ENCODE measurements around the gene NXNL1. TPM values are rescaled to one million over a fixed set of nuclear protein-coding genes. Genes with fewer than 3 reads are reported as not detected.
A peak's percentile ranks its signal among the peaks of the same experiment; 100 is the strongest.
"Not testable (repeated sequence)": the region's sequence is repeated elsewhere in the genome, so short reads cannot be mapped to it uniquely, and the experiment has no call there.

The NXNL1 gene
- total and polyA plus RNA-seq, 4 donors: not detected

DNA sequence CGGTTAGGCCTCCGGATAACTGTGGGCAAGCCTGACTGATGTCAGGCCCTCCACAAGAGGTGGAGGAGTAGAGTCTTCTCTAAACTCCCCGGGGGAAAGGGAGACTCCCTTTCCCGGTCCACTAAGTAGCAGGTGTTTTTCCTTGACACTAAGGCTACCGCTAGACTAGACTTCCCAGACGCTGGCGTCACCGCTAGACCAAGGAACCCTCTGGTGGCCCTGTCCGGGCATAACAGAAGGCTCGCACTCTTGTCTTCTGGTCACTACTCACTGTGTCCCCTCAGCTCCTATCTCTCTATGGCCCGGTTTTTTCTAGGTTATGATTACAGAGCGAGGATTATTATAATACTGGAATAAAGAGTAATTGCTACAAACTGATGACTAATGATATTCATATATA is 38.3 kb upstream of the NXNL1 start:
- H3K9me3 ChIP-seq (ENCODE audit: control insufficient read depth, insufficient read depth, low read length); H3K27me3 ChIP-seq (ENCODE audit: control insufficient read depth, insufficient read depth, low read length); H3K4me3 ChIP-seq (ENCODE audit: low read depth, low read length); H3K27ac ChIP-seq (ENCODE audit: low read depth, low read length); DNase-seq (ENCODE audit: low read depth in 4 of 6, low spot score in 6 of 6): not testable (repeated sequence)
- WGBS (ENCODE audit: insufficient coverage): 54% methylated on average over 6 of the region's 12 CpGs
- H3K4me1 ChIP-seq (ENCODE audit: control insufficient read depth, insufficient read depth, low read length): peaks cover 26% of the 10 kb centered on the region
- H3K36me3 ChIP-seq (ENCODE audit: control insufficient read depth, insufficient read depth, low read length): peaks cover 39% of the 10 kb centered on the region

DNA sequence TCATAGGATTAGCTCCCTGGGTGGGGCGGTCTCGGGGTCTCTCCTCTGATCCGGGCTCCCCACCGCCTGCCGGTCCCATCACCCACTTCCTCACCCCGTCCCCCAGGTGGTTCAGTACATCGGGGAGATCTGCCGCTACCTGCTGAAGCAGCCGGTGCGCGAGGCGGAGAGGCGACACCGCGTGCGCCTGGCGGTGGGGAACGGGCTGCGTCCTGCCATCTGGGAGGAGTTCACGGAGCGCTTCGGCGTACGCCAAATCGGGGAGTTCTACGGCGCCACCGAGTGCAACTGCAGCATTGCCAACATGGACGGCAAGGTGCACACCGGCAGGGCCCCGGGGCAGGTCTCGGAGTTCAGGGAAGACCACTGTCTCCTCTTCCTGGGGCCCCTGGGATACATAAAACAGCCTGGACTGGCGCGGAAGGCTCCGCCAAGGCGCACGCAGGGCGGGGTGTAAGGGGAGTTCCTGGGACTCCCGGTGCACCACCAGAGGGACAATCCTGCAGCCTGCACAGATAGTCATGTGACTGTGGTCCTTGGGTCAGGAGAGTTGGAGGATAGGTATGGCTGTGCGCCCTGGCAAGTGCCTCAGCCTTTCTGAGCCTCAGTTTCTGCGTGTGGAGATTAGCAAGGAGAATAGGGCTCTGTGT is 36.5 kb upstream of the NXNL1 start:
- no peak overlapping the region for H3K27ac ChIP-seq (ENCODE audit: low read depth, low read length)

DNA sequence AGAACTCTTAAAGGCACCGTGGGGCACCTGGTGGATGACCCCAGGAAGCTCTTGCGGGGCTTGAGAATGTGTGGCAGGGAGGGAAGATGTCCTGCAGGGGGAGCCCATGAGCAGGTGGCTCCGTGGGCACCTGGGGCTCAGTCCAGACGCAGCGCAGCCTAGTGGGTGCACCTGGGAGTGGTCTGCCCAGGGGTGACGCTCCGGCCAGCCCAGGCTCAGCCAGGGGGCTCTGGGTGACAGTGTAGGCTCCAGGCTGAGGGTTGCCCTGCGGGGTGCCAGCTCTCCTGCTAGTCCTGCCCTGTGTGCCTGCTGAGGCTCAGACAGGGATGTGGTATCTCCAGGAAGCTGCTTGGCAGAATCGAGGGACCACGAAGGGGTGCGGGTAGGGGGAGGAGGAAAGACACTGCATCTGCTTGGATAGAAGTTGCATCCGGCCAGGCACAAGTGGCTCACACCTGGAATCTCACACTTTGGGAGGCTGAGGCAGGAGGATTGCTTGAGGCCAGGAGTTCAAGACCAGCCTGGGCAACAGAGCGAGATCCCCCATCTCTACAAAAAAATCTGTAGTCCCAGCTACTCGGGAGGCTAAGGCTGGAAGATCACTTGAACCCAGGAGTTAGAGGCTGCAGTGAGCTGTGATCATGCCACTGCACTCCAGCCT is 35.7 kb upstream of the NXNL1 start:
- Histone ChIP-seq H3K36me3 (ENCODE audit: control insufficient read depth, insufficient read depth, low read length) (peaks cover 41% of the 10 kb centered on the region), H3K9me3 (ENCODE audit: control insufficient read depth, insufficient read depth, low read length) (no peaks in the 10 kb centered on the region), H3K27me3 (ENCODE audit: control insufficient read depth, insufficient read depth, low read length) (no peaks in the 10 kb centered on the region), H3K4me3 (ENCODE audit: low read depth, low read length) (no peak overlapping the region), H3K4me1 (ENCODE audit: control insufficient read depth, insufficient read depth, low read length) (peaks cover 28% of the 10 kb centered on the region), H3K27ac (ENCODE audit: low read depth, low read length) (no peak overlapping the region)
- DNase-seq (ENCODE audit: low read depth in 4 of 6, low spot score in 6 of 6): peak in 2 of 6 donors; percentile 32 to 54
- WGBS (ENCODE audit: insufficient coverage): 39% methylated on average over 13 of the region's 14 CpGs

More for the DNA sequence above, 36.5 kb upstream of the NXNL1 start:
- no peaks in the 10 kb centered on the region for H3K27me3 ChIP-seq (ENCODE audit: control insufficient read depth, insufficient read depth, low read length)
- peaks cover 39% of the 10 kb centered on the region for H3K36me3 ChIP-seq (ENCODE audit: control insufficient read depth, insufficient read depth, low read length)
- no peak for DNase-seq (ENCODE audit: low read depth in 4 of 6, low spot score in 6 of 6)
- peaks cover 26% of the 10 kb centered on the region for H3K4me1 ChIP-seq (ENCODE audit: control insufficient read depth, insufficient read depth, low read length)
- no peaks in the 10 kb centered on the region for H3K9me3 ChIP-seq (ENCODE audit: control insufficient read depth, insufficient read depth, low read length)
- 41% methylated on average over 39 of the region's 41 CpGs for WGBS (ENCODE audit: insufficient coverage)
- no peak overlapping the region for H3K4me3 ChIP-seq (ENCODE audit: low read depth, low read length)

DNA sequence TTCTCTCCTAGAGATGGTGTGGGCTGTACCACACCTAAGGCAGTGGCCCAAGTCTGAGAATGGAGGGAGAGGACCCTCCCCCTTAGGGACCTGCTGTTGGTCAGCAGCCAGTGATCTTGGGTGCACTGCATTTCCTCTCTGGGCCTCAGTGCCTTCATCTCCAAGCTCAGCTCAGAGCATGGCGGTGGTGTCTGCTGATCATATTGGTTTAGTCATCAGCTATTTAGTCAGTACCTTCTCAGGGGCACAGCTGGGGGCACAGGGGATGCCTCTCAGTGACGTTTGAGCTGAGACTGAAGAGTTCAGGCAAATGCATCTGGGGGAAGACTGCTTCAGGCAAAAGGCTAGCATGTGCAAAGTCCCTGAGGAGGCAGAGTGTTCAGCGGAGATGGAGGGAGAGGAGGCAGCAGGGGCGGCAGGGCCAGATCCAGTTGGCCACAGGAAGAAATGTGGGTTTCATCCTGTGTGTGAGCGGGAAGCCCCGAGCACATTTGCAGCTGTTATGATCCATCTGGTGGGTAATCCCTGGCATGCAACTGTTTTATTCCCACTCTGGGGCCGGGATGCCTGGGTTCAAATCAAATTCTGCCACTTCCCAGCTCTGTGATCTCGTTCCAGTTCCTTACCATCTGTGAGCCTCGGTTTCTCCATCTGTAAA is 35.0 kb upstream of the NXNL1 start:
- no peak overlapping the region for H3K27ac ChIP-seq (ENCODE audit: low read depth, low read length)

DNA sequence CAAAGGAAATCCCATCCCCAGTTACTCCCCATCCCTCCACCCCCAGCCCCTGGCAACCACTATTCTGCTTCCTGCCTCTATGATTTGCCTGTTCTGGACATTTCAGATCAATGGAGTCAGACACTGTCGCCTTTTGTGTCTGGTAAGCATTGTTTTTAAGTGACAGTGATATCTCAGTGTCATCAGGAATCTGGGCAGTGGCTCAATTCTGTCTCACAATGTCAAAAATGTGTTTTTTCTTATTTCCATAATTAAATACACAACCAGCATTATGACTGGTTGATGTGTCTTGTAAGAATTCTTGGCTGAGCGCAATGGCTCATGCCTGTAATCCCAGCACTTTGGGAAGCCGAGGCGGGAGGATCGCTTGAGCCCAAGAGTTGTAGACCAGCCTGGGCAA is 30.6 kb upstream of the NXNL1 start:
- no CpG with 5 or more reads among the region's 5 CpGs for WGBS (ENCODE audit: insufficient coverage)
- no peaks in the 10 kb centered on the region for H3K9me3 ChIP-seq (ENCODE audit: control insufficient read depth, insufficient read depth, low read length)
- H3K27me3 ChIP-seq (ENCODE audit: control insufficient read depth, insufficient read depth, low read length): no peaks in the 10 kb centered on the region
- H3K27ac ChIP-seq (ENCODE audit: low read depth, low read length): no peak overlapping the region
- peaks cover 47% of the 10 kb centered on the region for H3K36me3 ChIP-seq (ENCODE audit: control insufficient read depth, insufficient read depth, low read length)
- H3K4me1 ChIP-seq (ENCODE audit: control insufficient read depth, insufficient read depth, low read length): peaks cover 17% of the 10 kb centered on the region
- DNase-seq (ENCODE audit: low read depth in 4 of 6, low spot score in 6 of 6): no peak
- H3K4me3 ChIP-seq (ENCODE audit: low read depth, low read length): no peak overlapping the region

More for the DNA sequence above, 35.0 kb upstream of the NXNL1 start:
- no peaks in the 10 kb centered on the region for H3K27me3 ChIP-seq (ENCODE audit: control insufficient read depth, insufficient read depth, low read length)
- 52% methylated on average over 8 of the region's 9 CpGs for WGBS (ENCODE audit: insufficient coverage)
- peaks cover 38% of the 10 kb centered on the region for H3K36me3 ChIP-seq (ENCODE audit: control insufficient read depth, insufficient read depth, low read length)
- H3K4me1 ChIP-seq (ENCODE audit: control insufficient read depth, insufficient read depth, low read length): peaks cover 28% of the 10 kb centered on the region
- H3K9me3 ChIP-seq (ENCODE audit: control insufficient read depth, insufficient read depth, low read length): no peaks in the 10 kb centered on the region
- no peak overlapping the region for H3K4me3 ChIP-seq (ENCODE audit: low read depth, low read length)
- DNase-seq (ENCODE audit: low read depth in 4 of 6, low spot score in 6 of 6): no peak

DNA sequence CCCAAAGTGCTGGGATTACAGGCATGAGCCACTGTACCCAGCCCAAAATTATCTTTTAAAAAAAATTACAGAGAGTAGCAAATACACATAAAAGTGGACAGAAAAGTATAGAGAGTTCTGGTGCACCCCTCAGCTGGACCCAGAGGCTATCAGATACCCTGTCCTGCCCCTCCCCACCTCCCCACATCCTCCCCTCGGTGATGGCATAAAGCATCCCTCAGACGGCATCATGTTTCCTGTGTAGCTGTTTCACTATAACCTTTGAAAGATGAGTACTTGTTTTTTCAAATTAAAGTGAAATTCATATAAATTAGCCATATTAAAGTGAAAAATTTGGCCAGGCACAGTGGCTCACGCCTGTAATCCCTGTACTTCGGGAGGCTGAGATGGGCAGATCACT is 29.7 kb upstream of the NXNL1 start:
- no peak overlapping the region for H3K4me3 ChIP-seq (ENCODE audit: low read depth, low read length)
- no peaks in the 10 kb centered on the region for H3K9me3 ChIP-seq (ENCODE audit: control insufficient read depth, insufficient read depth, low read length)
- H3K4me1 ChIP-seq (ENCODE audit: control insufficient read depth, insufficient read depth, low read length): peaks cover 11% of the 10 kb centered on the region
- no peak overlapping the region for H3K27ac ChIP-seq (ENCODE audit: low read depth, low read length)
- no peaks in the 10 kb centered on the region for H3K27me3 ChIP-seq (ENCODE audit: control insufficient read depth, insufficient read depth, low read length)
- 90% methylated on average over 2 of the region's 4 CpGs for WGBS (ENCODE audit: insufficient coverage)
- no peak for DNase-seq (ENCODE audit: low read depth in 4 of 6, low spot score in 6 of 6)
- H3K36me3 ChIP-seq (ENCODE audit: control insufficient read depth, insufficient read depth, low read length): peaks cover 51% of the 10 kb centered on the region

DNA sequence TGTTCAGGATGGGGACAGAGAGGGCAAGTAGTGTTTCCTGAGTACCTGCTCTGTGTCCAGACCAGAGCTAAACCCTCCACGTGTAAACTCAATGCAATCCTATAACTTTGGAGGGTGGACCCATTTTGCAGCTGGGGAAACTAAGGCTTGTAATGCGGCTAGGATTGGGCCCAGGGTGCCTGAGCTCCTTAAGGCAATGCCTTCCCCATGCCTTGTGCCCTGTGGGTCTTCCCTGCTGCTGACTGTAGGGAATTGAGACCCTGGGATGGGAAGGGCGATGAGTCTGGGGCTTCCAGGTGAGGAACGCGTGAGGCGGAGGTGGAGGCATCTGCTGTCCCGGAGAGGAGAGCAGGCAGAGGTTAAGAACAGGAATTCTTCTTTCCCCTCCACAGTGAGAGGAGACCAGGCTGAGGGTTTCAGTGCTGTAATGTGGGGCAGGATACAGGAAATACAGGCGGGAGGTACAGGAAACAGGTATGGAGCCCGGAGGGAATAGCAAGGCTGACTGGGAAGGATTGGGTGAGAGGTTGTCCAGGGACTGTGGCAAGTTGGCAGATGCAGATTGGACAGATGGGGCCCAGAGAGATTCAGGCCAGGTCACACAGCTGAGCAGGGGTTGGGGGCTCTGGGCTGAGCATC is 28.8 kb upstream of the NXNL1 start:
- H3K36me3 ChIP-seq (ENCODE audit: control insufficient read depth, insufficient read depth, low read length): peaks cover 54% of the 10 kb centered on the region
- H3K4me1 ChIP-seq (ENCODE audit: control insufficient read depth, insufficient read depth, low read length): peaks cover 11% of the 10 kb centered on the region
- no peaks in the 10 kb centered on the region for H3K9me3 ChIP-seq (ENCODE audit: control insufficient read depth, insufficient read depth, low read length)
- WGBS (ENCODE audit: insufficient coverage): 84% methylated on average over 4 of the region's 9 CpGs
- no peaks in the 10 kb centered on the region for H3K27me3 ChIP-seq (ENCODE audit: control insufficient read depth, insufficient read depth, low read length)
- H3K4me3 ChIP-seq (ENCODE audit: low read depth, low read length): no peak overlapping the region
- DNase-seq (ENCODE audit: low read depth in 4 of 6, low spot score in 6 of 6): no peak
- H3K27ac ChIP-seq (ENCODE audit: low read depth, low read length): no peak overlapping the region

DNA sequence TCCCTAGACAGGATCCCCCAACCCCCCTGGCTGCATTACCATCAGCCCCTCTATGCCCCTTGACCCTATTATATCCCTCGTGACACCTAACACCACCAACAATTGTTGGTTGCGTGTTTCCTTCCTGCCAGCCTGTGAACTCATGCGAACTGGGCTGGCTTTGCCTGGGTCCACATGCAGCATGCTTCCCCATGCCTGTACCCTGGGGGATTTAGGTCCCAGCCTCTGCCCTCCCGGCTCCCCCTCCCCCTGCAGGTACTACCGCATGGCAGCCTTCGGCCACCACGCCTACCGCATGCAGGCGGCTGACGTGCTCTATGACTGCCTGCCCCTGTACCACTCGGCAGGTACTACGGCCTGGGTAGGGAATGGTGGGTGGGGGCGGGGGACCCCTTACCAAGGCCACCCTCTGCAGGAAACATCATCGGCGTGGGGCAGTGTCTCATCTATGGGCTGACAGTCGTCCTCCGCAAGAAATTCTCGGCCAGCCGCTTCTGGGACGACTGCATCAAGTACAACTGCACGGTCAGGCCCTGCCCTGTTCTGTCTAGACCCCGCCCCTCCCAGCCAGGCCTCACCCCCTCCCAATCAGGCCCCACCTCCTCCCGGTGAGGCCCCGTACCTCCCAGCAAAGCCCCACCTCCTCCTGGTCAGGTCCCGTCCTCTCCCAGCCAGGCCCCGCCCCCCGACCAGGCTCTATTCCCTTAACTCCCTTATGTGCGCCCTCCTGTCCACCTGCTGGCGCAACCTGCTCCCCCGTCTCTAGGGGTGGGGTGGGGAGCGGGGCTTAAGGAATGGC is 28.1 kb upstream of the NXNL1 start:
- Histone ChIP-seq H3K4me3 (ENCODE audit: low read depth, low read length) (no peak overlapping the region), H3K9me3 (ENCODE audit: control insufficient read depth, insufficient read depth, low read length) (no peaks in the 10 kb centered on the region), H3K27me3 (ENCODE audit: control insufficient read depth, insufficient read depth, low read length) (no peaks in the 10 kb centered on the region), H3K36me3 (ENCODE audit: control insufficient read depth, insufficient read depth, low read length) (peaks cover 55% of the 10 kb centered on the region), H3K4me1 (ENCODE audit: control insufficient read depth, insufficient read depth, low read length) (peaks cover 11% of the 10 kb centered on the region), H3K27ac (ENCODE audit: low read depth, low read length) (no peak overlapping the region)
- DNase-seq (ENCODE audit: low read depth in 4 of 6, low spot score in 6 of 6): peak in 1 of 6 donors; percentile 29
- 40% methylated on average over 21 of the region's 31 CpGs for WGBS (ENCODE audit: insufficient coverage)
